Posterior vena cava (tissue), 2 donors: ENCODE data around the gene GARS1. TPM values are rescaled to one million over a fixed set of nuclear protein-coding genes. Genes with fewer than 3 reads are reported as not detected.

ENCODE experiments used
- DNase-seq: peaks from one replicate; pipeline ENCODE4 v3.0.0-alpha.2; 2020; ENCODE audit warnings: low spot score
- intact Hi-C, 2 donors: fragments of 100-400 bp; cut with DNase I; formaldehyde crosslinking; loops; one replicate each; pipeline versions ENCODE4 v1.14.1 to v1.14.2; 2022 to 2023
- total RNA-seq, 2 donors: library from RNA; stranded (reverse); fragmentation: NEBNext Ultra II Directional; extraction: Animal tissue kit (Norgen Biotek cat#: 25700); gene quantifications; one replicate each; pipeline ENCODE4 v1.2.1, GENCODE V29; 2021
- donor health status: DM: yes; HTN: yes; CAD: no.
- donor health status: DM: yes; HTN: yes; CAD: no.

GARS1 gene
- total RNA-seq, 2 donors from 2014 or later, result 82.8 to 98.1 TPM

GRCh38 chr7:30664184-30664885 is 69.7 kb downstream of the GARS1 start:
- intact Hi-C loops, result loop anchor here in 1 of 2 donors (1.0 kb wide), 1 partner anchor 40 kb away; no protein-coding TSS in a partner anchor
- DNase-seq, result peak; percentile 69

GRCh38 chr7:30665043-30665442 is 70.4 kb downstream of the GARS1 start:
- intact Hi-C loops, result no loop called here
- peak; percentile 31 for DNase-seq

GRCh38 chr7:30665449-30665848 is 70.8 kb downstream of the GARS1 start:
- DNase-seq, result no peak
- intact Hi-C loops, result no loop called here

DNA sequence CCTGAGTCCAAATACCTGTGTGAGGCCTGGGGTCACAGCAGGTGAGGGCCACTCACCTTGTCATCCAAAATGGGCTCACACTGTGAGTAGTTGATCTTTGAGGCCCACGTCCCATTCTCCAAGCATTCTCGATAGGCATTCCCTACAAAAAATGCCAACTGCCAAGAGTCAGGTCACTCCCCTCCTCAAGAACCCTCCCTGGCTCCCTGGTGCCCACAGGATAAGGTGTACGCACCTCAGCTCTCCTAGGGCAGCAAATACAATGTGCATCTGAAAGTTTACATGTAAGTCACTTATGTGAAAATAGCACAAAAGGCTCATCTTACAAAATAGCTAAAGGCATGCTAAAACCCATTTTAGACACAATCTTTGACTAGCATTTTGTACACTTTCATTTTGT is 72.5 kb downstream of the GARS1 start:
- DNase-seq, result no peak
- intact Hi-C loops, result no loop called here

GRCh38 chr7:30668102-30668501 is 73.4 kb downstream of the GARS1 start:
- intact Hi-C loops, result no loop called here
- no peak for DNase-seq

DNA sequence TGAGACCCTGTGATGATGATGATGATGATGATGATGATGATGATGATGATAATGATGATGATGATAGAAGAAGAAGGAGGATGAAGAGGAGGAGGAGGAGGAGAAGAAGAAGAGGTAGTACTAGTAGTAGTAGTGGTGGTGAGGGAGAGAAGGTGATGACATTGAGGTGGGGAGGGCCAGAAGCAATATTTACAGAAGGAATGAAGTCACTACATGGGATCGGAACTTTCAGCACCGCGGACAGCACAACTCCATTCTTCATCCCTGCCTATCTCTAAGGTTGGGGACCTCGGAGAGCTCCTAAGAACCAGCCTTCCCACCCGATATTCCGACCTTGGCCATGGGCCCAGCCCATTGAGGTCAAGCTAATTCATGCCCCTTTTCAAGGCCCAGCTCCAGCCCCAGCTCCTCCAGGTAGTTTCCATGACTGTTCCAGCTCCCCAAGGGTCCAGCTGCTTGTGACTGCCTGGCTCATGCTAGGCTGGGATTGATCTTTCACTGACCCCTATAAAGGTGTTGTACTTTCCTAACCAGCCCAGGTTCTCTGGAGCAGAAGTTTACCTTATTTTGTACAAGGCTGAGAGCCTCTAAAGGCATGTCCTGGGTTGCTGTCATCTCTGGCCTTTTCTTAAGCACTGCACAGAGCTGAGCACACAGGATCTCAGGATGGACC is 77.3 kb downstream of the GARS1 start:
- DNase-seq, result no peak
- intact Hi-C loops, result no loop called here

DNA sequence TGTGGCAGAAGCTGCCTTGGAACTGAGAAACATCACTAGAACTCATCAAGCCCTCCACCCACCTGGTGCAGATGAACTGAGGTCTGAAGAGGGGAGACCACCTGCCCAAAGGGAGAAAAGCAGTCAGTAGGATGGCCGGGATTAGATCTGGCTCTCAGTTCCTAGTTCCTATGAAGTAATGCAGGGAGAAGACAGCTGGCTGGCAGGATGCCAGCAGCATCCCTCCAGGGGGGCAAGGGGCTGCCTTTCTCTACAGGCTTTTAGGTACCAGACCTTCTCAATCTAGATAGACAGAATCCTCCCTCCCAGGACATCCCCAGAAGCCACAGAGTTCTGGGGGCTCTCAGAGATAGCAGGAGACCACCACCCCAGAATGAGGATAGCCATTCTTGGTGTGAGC is 79.7 kb downstream of the GARS1 start:
- intact Hi-C loops, result no loop called here

GRCh38 chr7:30674876-30675275 is 80.2 kb downstream of the GARS1 start:
- DNase-seq, result no peak
- intact Hi-C loops, result no loop called here

More for the DNA sequence above, 79.7 kb downstream of the GARS1 start:
- DNase-seq, result no peak

DNA sequence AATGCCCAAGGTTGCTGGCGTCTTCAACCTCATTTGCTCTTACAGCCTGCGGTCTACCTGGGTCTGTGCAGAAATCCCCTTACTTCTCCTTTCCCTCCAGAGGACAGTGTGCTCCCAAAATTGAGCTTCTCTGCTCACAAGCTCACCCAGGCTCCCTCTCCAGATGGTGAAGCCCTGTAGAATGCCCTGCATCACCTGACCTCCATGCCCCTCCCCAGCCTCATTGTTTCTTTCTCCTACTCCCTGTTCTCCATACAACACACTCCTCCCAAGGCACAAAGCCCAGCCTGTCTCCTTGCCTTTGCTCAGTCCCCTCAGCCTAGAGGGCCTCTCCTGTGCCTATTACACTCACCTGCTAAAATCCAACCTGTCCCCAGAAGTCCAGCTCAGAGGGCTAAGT is 84.1 kb downstream of the GARS1 start:
- intact Hi-C loops, result no loop called here
- DNase-seq, result no peak

DNA sequence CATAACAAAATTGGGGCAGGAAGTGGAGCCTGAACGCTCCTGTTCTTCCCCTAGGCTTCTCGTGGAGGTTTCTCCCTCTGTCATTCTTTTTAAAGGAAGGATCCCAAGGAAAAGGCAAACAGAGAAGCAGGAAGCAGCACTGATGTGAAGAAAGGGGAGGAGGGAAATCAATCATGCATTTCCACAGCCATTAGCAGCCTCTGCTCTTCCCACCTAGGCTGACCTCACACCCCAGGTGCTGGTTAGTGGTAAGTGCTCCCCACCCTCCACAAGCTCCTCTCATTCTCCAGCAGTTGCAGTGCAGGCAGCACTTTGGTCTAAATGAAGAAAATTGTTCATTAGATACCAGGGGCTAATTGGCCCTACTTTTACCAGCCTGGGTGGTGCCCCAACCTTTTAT is 85.0 kb downstream of the GARS1 start:
- DNase-seq, result no peak
- intact Hi-C loops, result no loop called here

- DNase-seq, result no peak
- intact Hi-C loops, result no loop called here
These were observed 86.7 kb downstream of the GARS1 start for GRCh38 chr7:30681331-30681797.

- intact Hi-C loops, result no loop called here
These were observed 87.1 kb downstream of the GARS1 start for GRCh38 chr7:30681815-30682211.

GRCh38 chr7:30682212-30683083 is 87.8 kb downstream of the GARS1 start, which contains the start of gene CRHR2:
CRHR2 (minus strand) TSS chr7:30682456; CDS start chr7:30682280, 176 bp downstream.
- no peak for DNase-seq
- intact Hi-C loops, result no loop called here

More at GRCh38 chr7:30681815-30682211, 87.1 kb downstream of the GARS1 start:
- no peak for DNase-seq

- DNase-seq, result no peak
- intact Hi-C loops, result no loop called here
These were observed 88.6 kb downstream of the GARS1 start for GRCh38 chr7:30683306-30683705.

Other genes with a start within 250 kb of the GARS1 start
- 10 to 100 TPM; 16.6 to 18.0 TPM for gene NOD1, start 116.1 kb upstream of the GARS1 start, total RNA-seq
- gene GGCT, start 90.0 kb upstream of the GARS1 start, total RNA-seq, result 10 to 100 TPM; 19.9 to 22.5 TPM
- under 1 TPM; 0.10 to 0.60 TPM for gene CRHR2, start 87.6 kb downstream of the GARS1 start, total RNA-seq
- gene INMT, start 157.3 kb downstream of the GARS1 start, total RNA-seq, result 100 to 1,000 TPM in 1 of 2 donors, 10 to 100 TPM in 1; 83.8 to 150 TPM
- 10 to 100 TPM; 13.9 to 18.4 TPM for gene MINDY4, start 176.5 kb downstream of the GARS1 start, total RNA-seq